GM21447 (cell line): ENCODE results near the gene OGG1.

Experiments used
- ATAC-seq: cut with Tn5 transposase; IDR thresholded peaks from one replicate; pipeline ENCODE4 v1.9.1; 2021; ENCODE audit not compliant: unreplicated experiment

Gene OGG1

GRCh38 chr3:9727041-9727595 lies 22.6 kb upstream of the OGG1 start:
- no peak for ATAC-seq

GRCh38 chr3:9727743-9728142 lies 22.0 kb upstream of the OGG1 start:
- no peak for ATAC-seq

- no peak for ATAC-seq
Measured at GRCh38 chr3:9729419-9729818, 20.3 kb upstream of the OGG1 start.

- ATAC-seq: peak; percentile 43
Measured at GRCh38 chr3:9730657-9731205, 19.0 kb upstream of the OGG1 start.

- peak; percentile 92 for ATAC-seq
Measured at GRCh38 chr3:9731206-9732079, 18.3 kb upstream of the OGG1 start, which contains the start of gene BRPF1. TSS of gene BRPF1 (plus strand) at chr3:9731735. CDS start at chr3:9734141, 2,406 bp downstream.

GRCh38 chr3:9732080-9732739 lies 17.5 kb upstream of the OGG1 start:
- ATAC-seq: no peak

GRCh38 chr3:9732740-9733115 lies 17.0 kb upstream of the OGG1 start:
- no peak for ATAC-seq

GRCh38 chr3:9736831-9737230 lies 12.9 kb upstream of the OGG1 start:
- no peak for ATAC-seq

GRCh38 chr3:9739181-9739580 lies 10.6 kb upstream of the OGG1 start:
- ATAC-seq: no peak

- ATAC-seq: no peak
Measured at GRCh38 chr3:9742560-9742959, 7.2 kb upstream of the OGG1 start.

- ATAC-seq: no peak
Measured at GRCh38 chr3:9743548-9743947, 6.2 kb upstream of the OGG1 start.

GRCh38 chr3:9744162-9744561 lies 5.6 kb upstream of the OGG1 start:
- no peak for ATAC-seq

- ATAC-seq: no peak
Measured at GRCh38 chr3:9745521-9745920, 4.2 kb upstream of the OGG1 start.

- ATAC-seq: no peak
Measured at GRCh38 chr3:9746330-9746729, 3.4 kb upstream of the OGG1 start.

GRCh38 chr3:9747267-9747666 lies 2.5 kb upstream of the OGG1 start:
- ATAC-seq: no peak

- no peak for ATAC-seq
Measured at GRCh38 chr3:9748031-9748430, 1.7 kb upstream of the OGG1 start.

GRCh38 chr3:9749296-9749644 lies 482 bp upstream of the OGG1 start:
- peak; percentile 3 for ATAC-seq

GRCh38 chr3:9750556-9751411 lies 1.0 kb downstream of the OGG1 start:
- ATAC-seq: no peak

- no peak for ATAC-seq
Measured at GRCh38 chr3:9754678-9755077, 4.9 kb downstream of the OGG1 start.

- ATAC-seq: no peak
Measured at GRCh38 chr3:9757427-9757826, 7.7 kb downstream of the OGG1 start.
